ENCODE results near the gene SPRTN. TPM values are rescaled to one million over a fixed set of nuclear protein-coding genes. Genes with fewer than 3 reads are reported as not detected.

The SPRTN gene
- total RNA-seq, 1 donor from 2014 or later = 13.5 TPM

- Mint-ChIP-seq H3K9me3 (ENCODE audit: unreplicated experiment) (no peaks in the 10 kb centered on the region), H3K4me1 (ENCODE audit: unreplicated experiment) (no peaks in the 10 kb centered on the region), H3K4me3 (ENCODE audit: unreplicated experiment) (no peak overlapping the region), H3K27me3 (ENCODE audit: unreplicated experiment) (no peaks in the 10 kb centered on the region), H3K36me3 (ENCODE audit: unreplicated experiment) (no peaks in the 10 kb centered on the region), H3K27ac (ENCODE audit: unreplicated experiment) (no peak overlapping the region)
- peak; percentile 59 for DNase-seq (ENCODE audit: extremely low spot score, unreplicated experiment)
- TF ChIP-seq, protein P1, sequence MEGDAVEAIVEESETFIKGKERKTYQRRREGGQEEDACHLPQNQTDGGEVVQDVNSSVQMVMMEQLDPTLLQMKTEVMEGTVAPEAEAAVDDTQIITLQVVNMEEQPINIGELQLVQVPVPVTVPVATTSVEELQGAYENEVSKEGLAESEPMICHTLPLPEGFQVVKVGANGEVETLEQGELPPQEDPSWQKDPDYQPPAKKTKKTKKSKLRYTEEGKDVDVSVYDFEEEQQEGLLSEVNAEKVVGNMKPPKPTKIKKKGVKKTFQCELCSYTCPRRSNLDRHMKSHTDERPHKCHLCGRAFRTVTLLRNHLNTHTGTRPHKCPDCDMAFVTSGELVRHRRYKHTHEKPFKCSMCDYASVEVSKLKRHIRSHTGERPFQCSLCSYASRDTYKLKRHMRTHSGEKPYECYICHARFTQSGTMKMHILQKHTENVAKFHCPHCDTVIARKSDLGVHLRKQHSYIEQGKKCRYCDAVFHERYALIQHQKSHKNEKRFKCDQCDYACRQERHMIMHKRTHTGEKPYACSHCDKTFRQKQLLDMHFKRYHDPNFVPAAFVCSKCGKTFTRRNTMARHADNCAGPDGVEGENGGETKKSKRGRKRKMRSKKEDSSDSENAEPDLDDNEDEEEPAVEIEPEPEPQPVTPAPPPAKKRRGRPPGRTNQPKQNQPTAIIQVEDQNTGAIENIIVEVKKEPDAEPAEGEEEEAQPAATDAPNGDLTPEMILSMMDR (IDR thresholded peaks at IDR 0.05) = no peak
Observed at GRCh38 chr1:231311720-231312431, 26.2 kb upstream of the SPRTN start.

DNA sequence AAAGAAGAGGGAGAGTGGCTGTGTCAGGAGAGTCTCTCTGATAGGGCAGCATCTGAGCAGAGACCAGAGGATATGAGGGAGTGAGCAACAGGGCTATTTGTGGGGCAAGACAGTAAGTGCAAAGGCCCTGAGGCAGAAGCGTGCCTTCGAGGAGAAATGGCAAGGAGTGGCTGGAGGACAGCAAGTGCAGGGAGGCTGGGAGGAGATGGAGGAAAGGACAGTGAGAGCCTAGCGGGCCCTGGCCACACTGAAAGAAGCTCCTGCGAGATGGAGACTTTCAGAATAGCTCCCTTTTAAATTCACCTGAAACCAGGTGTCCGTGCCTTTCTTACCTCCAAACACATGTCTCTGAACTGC lies 25.7 kb upstream of the SPRTN start:
- H3K27ac Mint-ChIP-seq (ENCODE audit: unreplicated experiment) = no peak overlapping the region
- TF ChIP-seq, protein P1 (IDR thresholded peaks at IDR 0.05) = no peak
- H3K4me1 Mint-ChIP-seq (ENCODE audit: unreplicated experiment) = no peaks in the 10 kb centered on the region
- H3K27me3 Mint-ChIP-seq (ENCODE audit: unreplicated experiment) = no peaks in the 10 kb centered on the region
- DNase-seq (ENCODE audit: extremely low spot score, unreplicated experiment) = peak; percentile 32
- no peaks in the 10 kb centered on the region for H3K9me3 Mint-ChIP-seq (ENCODE audit: unreplicated experiment)
- no peak overlapping the region for H3K4me3 Mint-ChIP-seq (ENCODE audit: unreplicated experiment)
- no peaks in the 10 kb centered on the region for H3K36me3 Mint-ChIP-seq (ENCODE audit: unreplicated experiment)

- H3K36me3 Mint-ChIP-seq (ENCODE audit: unreplicated experiment) = no peaks in the 10 kb centered on the region
- no peak overlapping the region for H3K27ac Mint-ChIP-seq (ENCODE audit: unreplicated experiment)
- TF ChIP-seq, protein P1 (IDR thresholded peaks at IDR 0.05) = no peak
- DNase-seq (ENCODE audit: extremely low spot score, unreplicated experiment) = peak; percentile 56
- H3K4me1 Mint-ChIP-seq (ENCODE audit: unreplicated experiment) = no peaks in the 10 kb centered on the region
- no peak overlapping the region for H3K4me3 Mint-ChIP-seq (ENCODE audit: unreplicated experiment)
- H3K27me3 Mint-ChIP-seq (ENCODE audit: unreplicated experiment) = no peaks in the 10 kb centered on the region
- no peaks in the 10 kb centered on the region for H3K9me3 Mint-ChIP-seq (ENCODE audit: unreplicated experiment)
Observed at GRCh38 chr1:231313661-231314060, 24.4 kb upstream of the SPRTN start.

DNA sequence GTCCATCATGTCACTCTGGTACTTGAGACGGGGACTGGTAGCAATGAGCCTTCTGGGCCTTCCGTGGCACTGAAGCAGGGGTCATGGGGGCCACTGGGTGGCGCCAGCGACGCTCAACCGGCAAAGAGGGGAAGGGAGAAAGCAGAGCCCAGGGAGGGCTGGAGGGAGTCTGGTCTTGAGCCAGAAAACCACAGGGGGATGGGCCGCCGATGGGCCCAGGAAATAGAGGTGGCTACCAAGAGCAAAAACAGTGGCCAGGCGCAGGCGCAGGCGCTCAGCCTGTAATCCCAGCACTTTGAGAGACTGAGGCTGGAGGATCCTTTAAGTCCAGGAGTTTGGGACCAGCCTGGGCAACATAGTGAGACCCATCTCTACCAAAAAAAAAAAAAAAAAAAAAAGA lies 22.2 kb upstream of the SPRTN start:
- Mint-ChIP-seq H3K27me3 (ENCODE audit: unreplicated experiment) (no peaks in the 10 kb centered on the region), H3K36me3 (ENCODE audit: unreplicated experiment) (no peaks in the 10 kb centered on the region), H3K9me3 (ENCODE audit: unreplicated experiment) (no peaks in the 10 kb centered on the region), H3K4me3 (ENCODE audit: unreplicated experiment) (no peak overlapping the region), H3K4me1 (ENCODE audit: unreplicated experiment) (no peaks in the 10 kb centered on the region), H3K27ac (ENCODE audit: unreplicated experiment) (no peak overlapping the region)
- TF ChIP-seq, protein P1 (IDR thresholded peaks at IDR 0.05) = peak; percentile 45
- DNase-seq (ENCODE audit: extremely low spot score, unreplicated experiment) = peak; percentile 65

DNA sequence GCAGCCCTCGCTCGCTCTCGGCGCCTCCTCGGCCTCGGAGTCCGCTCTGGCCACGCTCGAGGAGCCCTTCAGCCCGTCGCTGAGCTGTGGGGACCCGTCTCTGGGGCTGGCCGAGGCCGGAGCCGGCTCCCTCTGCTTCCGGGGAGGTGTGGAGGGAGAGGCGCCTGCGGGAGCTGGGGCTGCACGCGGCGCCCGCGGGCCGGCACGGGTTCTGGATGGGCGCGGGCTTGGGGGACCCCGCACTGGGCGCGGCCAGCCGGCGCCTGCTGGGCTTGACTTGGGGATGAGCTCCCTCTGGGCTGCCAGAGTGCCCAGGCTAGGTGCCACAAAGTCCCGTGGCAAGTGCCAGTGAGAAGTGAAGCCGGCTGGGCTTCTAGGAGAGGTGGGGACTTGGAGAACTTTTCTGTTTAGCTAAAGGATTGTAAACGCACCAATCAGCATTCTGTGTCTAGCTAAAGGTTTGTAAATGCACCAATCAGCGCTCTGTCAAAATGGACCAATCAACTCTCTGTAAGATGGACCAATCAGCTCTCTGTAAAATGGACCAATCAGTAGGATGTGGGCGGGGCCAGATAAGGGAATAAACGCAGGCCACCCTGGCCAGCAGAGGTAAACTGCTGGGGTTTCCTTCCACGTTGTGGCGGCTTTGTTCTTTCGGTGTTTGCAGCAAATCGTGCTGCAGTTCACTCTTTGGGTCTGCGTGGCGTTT lies 20.6 kb upstream of the SPRTN start:
- Mint-ChIP-seq H3K27me3 (ENCODE audit: unreplicated experiment) (no peaks in the 10 kb centered on the region), H3K4me3 (ENCODE audit: unreplicated experiment) (no peak overlapping the region), H3K9me3 (ENCODE audit: unreplicated experiment) (no peaks in the 10 kb centered on the region), H3K27ac (ENCODE audit: unreplicated experiment) (no peak overlapping the region), H3K4me1 (ENCODE audit: unreplicated experiment) (no peaks in the 10 kb centered on the region), H3K36me3 (ENCODE audit: unreplicated experiment) (no peaks in the 10 kb centered on the region)
- TF ChIP-seq, protein P1 (IDR thresholded peaks at IDR 0.05) = no peak
- DNase-seq (ENCODE audit: extremely low spot score, unreplicated experiment) = peak; percentile 81

Data from osteocyte (in vitro differentiated cells).